ENCODE data around the gene CORO2A. TPM values are rescaled to one million over a fixed set of nuclear protein-coding genes. Genes with fewer than 3 reads are reported as not detected.

CORO2A gene
- total and polyA plus RNA-seq, 2 of the 13 experiments (the other 11 are each of a cell fraction or from before 2014, with no cell fraction given) = 14.4 to 15.3 TPM

GRCh38 chr9:98146101-98146991, 46.1 kb downstream of the CORO2A start (continued):
- TF ChIP-seq SCMH1 (CRISPR knock-in tag; IDR thresholded peaks at IDR 0.05; ENCODE audit: borderline replicate concordance) = no peak
- TF ChIP-seq CHD2 (IDR thresholded peaks at IDR 0.05; ENCODE audit: low read depth, low read length) = no peak
- no peak for TF ChIP-seq TRAFD1 (CRISPR knock-in tag; IDR thresholded peaks at IDR 0.05; ENCODE audit: borderline replicate concordance)
- peak; percentile 84 for TF ChIP-seq SP5 (CRISPR knock-in tag; IDR thresholded peaks at IDR 0.05; ENCODE audit: borderline replicate concordance, low read depth)
- peak; percentile 70; the same call in 1 of the 2 replicates for TF ChIP-seq GFI1 (CRISPR knock-in tag; IDR thresholded peaks at IDR 0.05; ENCODE audit: borderline replicate concordance)
- TF ChIP-seq ZNF773 (CRISPR knock-in tag; IDR thresholded peaks at IDR 0.05; ENCODE audit: borderline replicate concordance) = no peak
- no peak for TF ChIP-seq NR3C1 (CRISPR knock-in tag; IDR thresholded peaks at IDR 0.05)
- TF ChIP-seq KDM3A (CRISPR knock-in tag; IDR thresholded peaks at IDR 0.05; ENCODE audit: low read depth) = peak; percentile 55; the same call in 1 of the 2 replicates
- no peak for TF ChIP-seq NFYB (CRISPR knock-in tag; IDR thresholded peaks at IDR 0.05)
- TF ChIP-seq ZNF225 (CRISPR knock-in tag; IDR thresholded peaks at IDR 0.05) = no peak
- no peak for TF ChIP-seq ZFP36L2 (CRISPR knock-in tag; IDR thresholded peaks at IDR 0.05)
- TF ChIP-seq FOXO4 (CRISPR knock-in tag; conservative IDR thresholded peaks at IDR 0.05) = no peak
- TF ChIP-seq ZXDC (CRISPR knock-in tag; IDR thresholded peaks at IDR 0.05) = no peak
- TF ChIP-seq THYN1 (CRISPR knock-in tag; IDR thresholded peaks at IDR 0.05; ENCODE audit: borderline replicate concordance, low read depth) = no peak
- TF ChIP-seq HMGA1 (CRISPR knock-in tag; conservative IDR thresholded peaks at IDR 0.05) = no peak
- no peak for TF ChIP-seq SP2 (CRISPR knock-in tag; IDR thresholded peaks at IDR 0.05)
- peak; percentile 82 for TF ChIP-seq MED1 (CRISPR knock-in tag; IDR thresholded peaks at IDR 0.05)
- peak; percentile 78; the same call in 1 of the 2 replicates for TF ChIP-seq ISL2 (CRISPR knock-in tag; IDR thresholded peaks at IDR 0.05)
- no peak for TF ChIP-seq ZNF775 (CRISPR knock-in tag; IDR thresholded peaks at IDR 0.05; ENCODE audit: borderline replicate concordance)
- TF ChIP-seq KLF11 (CRISPR knock-in tag; IDR thresholded peaks at IDR 0.05) = no peak
- no peak for TF ChIP-seq PLSCR1 (CRISPR knock-in tag; IDR thresholded peaks at IDR 0.05; ENCODE audit: borderline replicate concordance)
- TF ChIP-seq ZNF788 (CRISPR knock-in tag; IDR thresholded peaks at IDR 0.05; ENCODE audit: borderline replicate concordance) = peak; percentile 86; the same call in 1 of the 2 replicates
- no peak for TF ChIP-seq ONECUT2 (CRISPR knock-in tag; IDR thresholded peaks at IDR 0.05)
- no peak for TF ChIP-seq NFIB (CRISPR knock-in tag; IDR thresholded peaks at IDR 0.05; ENCODE audit: borderline replicate concordance)

All from HepG2 (cell line).